NCI-H82 (cell line): ENCODE measurements around the gene TFRC.
"Not testable (repeated sequence)": the region's sequence is repeated elsewhere in the genome, so short reads cannot be mapped to it uniquely, and the experiment has no call there.

Experiments used
- DNase-seq: peaks from one replicate; lab custom pipeline; 2025; lab: John Stamatoyannopoulos, UW

Gene TFRC

GRCh38 chr3:196081002-196081833 is 672 bp downstream of the TFRC start:
- peak; percentile 81 for DNase-seq

DNA sequence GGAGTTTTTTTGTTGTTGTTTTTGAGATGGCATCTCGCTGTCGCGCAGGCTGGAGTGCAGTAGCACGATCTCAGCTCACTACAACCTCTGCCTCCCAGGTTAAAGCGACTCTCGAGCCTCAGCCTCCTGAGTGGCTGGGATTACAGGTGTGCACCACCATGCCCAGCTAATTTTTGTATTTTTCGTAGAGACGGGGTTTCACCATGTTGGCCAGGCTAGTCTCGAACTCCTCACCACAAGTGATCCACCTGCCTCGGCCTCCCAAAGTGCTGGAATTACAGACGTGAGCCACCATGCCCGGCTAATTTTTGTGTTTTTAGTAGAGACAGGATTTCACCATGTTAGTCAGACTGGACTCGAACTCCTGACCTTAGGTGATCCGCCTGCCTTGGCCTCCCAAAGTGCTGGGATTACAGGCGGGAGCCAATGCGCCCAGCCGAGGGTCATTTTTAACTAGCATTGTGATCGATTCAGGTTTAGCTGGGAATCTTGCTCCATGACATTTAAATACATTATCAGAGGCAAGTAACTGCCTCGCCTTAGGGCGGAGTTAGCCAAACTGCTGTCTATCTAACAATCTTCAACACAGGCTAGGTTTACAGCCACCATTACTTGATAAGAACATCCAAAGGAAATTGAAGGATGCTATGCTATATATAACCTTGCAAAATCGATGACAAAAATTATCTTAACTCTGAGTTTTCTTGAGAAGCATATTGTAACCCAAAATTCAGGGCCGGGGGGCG is 1.6 kb downstream of the TFRC start:
- DNase-seq = peak; percentile 46

- no peak for DNase-seq
Measured at GRCh38 chr3:196079682-196080081, 2.2 kb downstream of the TFRC start.

- no peak for DNase-seq
Measured at GRCh38 chr3:196075013-196075412, 6.9 kb downstream of the TFRC start.

- peak; percentile 87 for DNase-seq
Measured at GRCh38 chr3:196073255-196073753, 8.6 kb downstream of the TFRC start.

DNA sequence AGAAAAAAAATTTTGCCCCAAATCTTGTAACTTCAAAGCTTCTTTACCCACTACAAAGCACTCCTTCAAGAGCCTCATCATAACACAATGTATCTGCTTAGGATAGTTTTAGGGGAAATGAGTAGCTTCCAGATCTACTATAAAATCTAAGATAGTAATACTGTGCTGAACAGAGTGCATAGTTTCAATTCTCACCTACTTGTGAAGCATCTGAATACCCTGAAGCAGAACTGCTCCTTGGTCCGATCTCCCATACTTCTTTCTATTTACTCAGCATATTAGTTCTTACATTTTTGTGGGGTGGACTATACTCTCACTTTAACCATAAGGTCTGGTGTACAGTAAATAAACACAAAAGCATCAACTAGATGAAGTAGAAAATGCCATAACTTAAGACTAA is 9.6 kb downstream of the TFRC start:
- DNase-seq = no peak

DNA sequence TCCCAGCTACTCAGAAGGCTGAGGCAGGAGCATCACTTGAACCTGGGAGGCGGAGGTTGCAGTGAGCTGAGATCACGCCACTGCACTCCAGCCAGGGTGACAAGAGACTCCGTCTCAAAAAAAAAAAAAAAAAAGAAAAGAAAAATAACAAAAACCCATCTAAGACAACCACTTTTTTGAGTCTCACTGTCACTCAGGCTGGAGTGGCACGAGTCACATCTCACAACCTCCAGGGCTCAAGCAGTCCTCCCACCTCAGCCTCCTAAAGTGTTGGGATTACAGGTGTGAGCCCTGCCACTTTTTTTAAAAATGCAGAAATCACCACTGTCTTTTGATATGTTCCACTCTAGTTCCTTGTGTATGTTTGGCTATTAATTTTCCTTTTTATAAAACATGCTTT is 13.1 kb downstream of the TFRC start:
- not testable (repeated sequence) for DNase-seq

DNA sequence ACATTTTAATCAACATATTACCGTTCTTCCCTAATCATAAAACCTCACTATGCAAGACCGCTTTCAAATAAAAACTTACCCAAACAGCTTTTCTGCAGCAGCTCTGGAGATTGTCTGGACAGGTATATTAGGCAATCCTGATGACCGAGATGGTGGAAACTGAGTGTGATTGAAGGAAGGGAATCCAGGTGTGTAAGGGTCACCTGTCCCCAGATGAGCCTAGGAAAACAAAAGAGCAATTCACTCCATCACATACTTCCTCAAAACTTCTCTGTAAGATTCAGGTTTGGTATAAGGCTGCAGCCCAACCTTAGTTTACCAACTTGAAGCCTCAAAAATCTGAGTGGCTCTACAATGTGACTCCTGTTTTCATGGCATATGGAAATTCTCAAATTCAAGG is 14.5 kb downstream of the TFRC start:
- no peak for DNase-seq

DNA sequence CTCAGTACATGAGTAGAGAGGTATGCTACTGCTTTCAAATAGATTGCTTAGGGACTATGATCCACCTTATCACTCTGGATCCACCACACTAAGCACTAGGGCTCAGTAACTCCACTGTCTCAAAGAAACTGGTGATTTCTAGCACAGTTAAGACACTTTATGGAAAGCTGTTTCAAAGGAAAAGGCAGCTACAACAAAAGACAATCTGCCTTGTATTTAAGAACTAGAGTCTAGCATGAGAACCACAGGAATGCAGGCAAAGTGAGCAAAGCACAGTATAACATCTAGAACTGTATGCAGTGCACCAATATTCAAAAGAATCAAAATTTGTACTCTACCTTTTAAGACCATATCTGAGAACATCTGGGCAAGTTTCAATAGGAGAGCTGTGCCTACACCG is 17.9 kb downstream of the TFRC start:
- no peak for DNase-seq

- DNase-seq = no peak
Measured at GRCh38 chr3:196063456-196063855, 18.4 kb downstream of the TFRC start.

- DNase-seq = no peak
Measured at GRCh38 chr3:196063049-196063448, 18.8 kb downstream of the TFRC start.

DNA sequence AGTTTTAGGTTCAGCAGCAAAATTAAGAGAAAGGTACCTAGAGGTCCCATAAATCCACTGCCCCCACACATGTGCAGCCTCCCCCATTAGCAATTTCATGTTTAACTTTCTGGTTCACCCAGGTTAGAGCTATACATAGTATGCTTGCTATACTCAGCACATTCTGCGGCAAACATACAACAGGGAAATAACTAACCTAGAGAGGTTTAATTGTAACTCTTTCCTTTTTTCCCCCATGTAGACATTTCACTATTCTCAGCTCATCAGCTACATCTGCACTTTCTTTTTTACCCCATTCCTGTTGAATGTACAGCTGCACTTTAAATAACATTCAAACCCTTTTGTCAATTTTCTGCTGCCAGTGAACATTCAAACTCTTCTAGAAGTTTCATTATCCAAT is 21.1 kb downstream of the TFRC start:
- DNase-seq = no peak

DNA sequence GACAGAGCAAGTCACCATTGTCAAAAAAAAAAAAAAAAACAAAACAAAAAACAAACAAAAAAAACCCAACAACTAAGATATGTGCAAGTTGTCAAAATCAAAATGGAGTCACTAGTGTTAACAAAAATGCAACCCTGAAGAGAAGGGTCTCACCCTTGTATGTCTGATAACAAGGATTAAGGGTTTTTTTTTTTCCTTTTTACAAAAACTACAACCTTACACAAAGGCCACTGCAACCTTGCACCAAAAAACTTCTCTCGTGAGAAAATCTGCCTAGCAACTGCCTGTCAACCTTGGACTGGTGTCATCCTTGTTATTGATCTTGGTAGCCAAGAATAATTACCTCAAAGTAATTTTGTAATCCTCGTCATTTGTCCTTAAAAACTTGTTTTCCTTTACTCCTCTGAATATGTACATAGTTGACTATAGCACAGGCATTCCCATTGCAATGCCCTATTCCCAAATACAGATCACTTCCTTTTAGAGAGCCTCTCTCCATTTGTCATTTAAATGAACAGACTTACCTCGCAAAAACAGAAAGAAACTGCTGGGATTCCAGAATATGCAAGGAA is 24.0 kb downstream of the TFRC start:
- DNase-seq = no peak

DNA sequence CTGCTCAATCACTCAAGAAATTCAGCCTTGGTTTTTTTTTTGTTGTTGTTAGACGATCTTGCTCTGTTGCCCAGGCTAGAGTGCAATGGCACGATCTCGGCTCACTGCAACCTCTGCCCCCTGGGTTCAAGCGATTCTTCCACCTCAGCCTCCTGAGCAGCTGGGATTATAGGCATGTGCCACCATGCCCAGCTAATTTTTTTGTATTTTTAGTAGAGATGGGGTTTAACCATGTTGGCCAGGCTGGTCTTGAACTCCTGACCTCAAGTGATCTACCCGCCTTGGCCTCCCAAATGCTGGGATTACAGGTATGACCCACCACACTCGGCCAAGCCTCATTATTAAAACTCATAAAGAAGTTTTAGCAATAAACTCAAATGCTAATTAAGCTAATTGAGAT is 25.5 kb downstream of the TFRC start:
- not testable (repeated sequence) for DNase-seq

GRCh38 chr3:196055683-196056270 is 26.1 kb downstream of the TFRC start:
- no peak for DNase-seq

- no peak for DNase-seq
Measured at GRCh38 chr3:196055240-196055639, 26.6 kb downstream of the TFRC start.

DNA sequence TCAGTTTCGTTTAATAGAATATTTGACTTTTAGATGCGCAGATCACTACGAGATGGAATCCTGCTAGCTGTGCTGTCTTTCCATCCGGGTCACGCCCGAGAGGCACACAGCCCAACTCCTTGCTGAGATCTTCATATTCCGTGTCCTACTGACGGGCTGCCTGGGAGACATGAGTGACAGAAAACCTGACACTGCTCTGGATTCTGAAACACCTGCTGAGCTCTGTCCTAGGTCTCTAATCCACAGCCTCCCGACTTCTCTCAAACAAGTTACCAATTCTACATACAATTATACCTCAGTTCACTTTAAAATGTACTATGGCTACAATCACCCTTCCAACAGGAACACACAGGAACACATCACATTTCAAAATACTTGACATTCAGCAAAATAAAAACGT is 27.2 kb downstream of the TFRC start:
- DNase-seq = no peak

- no peak for DNase-seq
Measured at GRCh38 chr3:196053487-196053886, 28.4 kb downstream of the TFRC start.

GRCh38 chr3:196051282-196052076 is 30.4 kb downstream of the TFRC start:
- no peak for DNase-seq

GRCh38 chr3:196050597-196050996 is 31.3 kb downstream of the TFRC start:
- no peak for DNase-seq

DNA sequence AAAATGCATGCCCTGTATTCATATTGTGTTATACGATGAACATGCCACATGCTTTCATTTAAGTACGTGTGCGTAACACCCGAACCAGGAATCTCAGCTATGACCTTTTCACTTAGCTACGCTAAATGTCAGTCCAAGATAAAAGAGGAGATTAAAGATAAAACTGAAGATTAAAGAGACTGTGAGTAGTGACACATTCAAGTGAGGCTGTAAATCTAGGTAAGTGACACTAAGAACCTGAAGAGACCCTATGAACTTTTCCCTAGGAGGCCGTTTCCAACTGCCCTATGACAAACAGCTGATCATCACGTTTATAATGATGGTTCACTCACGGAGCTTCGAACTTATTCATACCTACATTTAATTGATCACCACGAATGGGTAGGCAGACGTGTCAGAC is 32.2 kb downstream of the TFRC start:
- peak; percentile 38 for DNase-seq
